Activated T-cell treated with anti-CD3 and anti-CD28 coated beads for 24 hours (primary cell): Measurements from ENCODE around the gene PSKH1.
"Not testable (repeated sequence)": the region's sequence is repeated elsewhere in the genome, so short reads cannot be mapped to it uniquely, and the experiment has no call there.

ENCODE experiments used
- DNase-seq: peaks from one replicate; pipeline ENCODE4 v3.0.0-alpha.2; 2020; ENCODE audit warnings: low read depth

Gene PSKH1

DNA sequence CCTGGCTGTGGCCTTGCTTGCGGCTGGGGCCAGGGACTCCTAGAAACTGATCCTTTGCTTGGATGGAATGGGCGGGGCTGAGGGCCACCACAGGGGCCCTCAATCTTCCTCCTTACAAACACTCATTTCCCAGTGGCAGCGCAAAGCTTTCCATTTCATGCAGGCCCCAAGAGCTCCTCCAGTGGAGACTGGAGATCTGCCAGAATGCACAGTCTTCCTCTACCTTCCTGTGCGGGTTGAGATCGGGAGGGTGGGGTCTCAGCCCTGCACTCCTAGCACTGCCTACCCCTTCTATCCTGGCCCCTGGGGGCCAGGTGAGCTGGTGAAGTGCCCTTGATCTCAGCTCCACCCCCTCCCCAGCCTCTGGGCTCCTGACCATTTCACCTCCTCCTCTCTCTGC, 6.7 kb upstream of the PSKH1 start:
- DNase-seq: no peak

DNA sequence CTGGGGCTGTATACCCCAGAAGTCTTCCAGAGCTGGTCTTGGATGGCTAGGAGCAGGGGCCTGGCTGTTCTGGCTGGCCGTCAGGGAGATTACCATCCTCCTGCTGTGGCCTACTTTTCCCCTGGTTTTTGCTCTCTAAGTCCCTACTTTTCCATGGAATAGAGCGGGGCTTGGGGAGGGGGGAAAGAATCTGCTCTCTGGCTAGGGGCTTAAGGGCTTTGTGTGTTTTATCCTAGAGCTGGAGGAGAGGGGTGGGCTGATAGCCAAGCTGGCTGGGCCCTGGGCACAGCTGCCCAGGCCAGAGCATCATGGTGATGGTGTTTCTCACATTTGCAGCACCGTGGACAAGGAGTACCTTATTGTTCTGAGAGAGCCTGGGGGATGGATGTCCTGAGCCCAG, 4.7 kb upstream of the PSKH1 start:
- no peak for DNase-seq

DNA sequence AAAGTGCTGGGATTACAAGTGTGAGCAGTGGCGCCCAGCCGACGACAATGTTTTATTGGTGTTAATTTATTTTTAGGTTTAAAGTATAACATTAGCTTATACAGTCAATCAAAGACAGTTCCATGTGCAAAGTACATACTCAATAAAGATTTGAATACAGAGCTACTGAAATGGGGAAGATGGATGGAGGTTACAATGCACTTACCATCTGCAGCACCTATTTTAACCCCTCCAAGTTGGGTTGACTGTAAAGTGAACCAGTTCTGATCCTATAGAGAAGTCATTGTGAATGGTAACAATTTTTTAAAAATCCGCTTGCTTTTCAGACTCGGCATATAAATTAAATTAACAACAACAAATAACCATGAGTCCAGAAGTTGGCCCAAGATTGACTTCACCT, 679 bp upstream of the PSKH1 start:
- no peak for DNase-seq

DNA sequence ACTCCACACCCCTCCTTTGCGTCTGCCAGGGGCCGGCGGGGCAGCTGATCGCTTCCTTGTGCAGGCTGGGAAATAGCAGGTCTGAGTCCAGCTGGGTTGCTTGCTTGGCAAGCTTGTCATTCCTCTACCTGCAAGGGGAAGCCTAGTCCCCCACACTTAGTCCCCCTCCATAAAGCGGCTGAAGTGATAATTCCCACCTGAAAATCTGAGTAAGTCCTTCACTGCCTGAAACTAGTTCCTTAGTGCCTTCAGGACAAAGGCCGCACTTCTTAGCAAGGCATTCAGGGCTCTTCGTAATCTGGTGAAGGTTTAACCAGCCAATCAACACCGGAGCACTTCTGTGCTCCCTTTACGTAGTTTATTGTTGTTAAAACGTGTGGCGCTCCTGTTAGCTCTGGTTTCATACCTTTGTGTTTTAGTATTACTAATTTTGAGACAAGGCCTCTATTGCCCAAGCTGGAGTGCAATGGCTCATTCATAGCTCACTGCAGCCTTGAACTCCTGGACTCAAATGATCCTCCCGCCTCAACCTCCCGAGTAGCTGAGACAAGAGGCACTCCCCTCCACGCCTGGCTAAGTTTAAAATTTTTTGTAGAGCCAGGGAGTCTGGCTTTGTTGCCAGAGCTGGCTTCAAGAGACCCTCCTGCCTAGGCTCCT, 817 bp downstream of the PSKH1 start:
- DNase-seq: no peak

DNA sequence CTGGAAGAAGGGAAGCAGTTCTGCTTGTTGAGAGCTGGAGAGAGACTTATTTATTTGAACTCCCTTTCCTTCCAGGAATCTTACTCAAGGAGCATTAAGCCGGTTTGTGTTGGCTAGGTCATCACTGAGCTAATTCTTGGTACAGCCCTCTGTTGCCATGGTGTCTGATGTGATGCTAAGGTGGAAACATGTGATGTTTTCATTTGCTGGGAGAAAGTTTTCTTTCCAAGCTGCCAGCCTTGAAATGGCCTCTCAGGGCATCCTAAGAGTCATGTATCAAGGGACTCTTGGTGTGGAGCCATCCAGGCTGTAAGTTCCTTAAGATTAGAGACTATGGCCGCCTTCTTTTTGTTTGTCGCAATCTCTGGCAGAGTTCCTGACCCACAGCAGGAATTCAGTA, 4.2 kb downstream of the PSKH1 start:
- no peak for DNase-seq

DNA sequence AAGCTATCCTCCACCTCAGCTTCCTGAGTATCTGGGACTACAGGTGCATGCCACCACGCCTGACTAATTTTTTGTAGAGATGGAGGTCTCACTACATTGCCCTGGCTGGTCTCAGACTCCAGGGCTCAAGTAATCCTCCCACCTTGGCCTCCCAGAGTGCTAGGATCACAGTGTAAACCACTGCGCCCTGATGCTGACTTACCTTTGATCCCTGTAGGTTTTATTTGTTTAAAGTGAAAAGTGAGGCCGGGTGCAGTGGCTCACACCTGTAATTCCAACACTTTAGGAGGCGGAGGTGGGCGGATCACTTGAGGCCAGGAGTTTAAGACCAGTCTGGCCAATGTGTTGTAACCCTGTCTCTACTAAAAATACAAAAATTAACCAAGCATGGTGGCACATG, 8.7 kb downstream of the PSKH1 start:
- DNase-seq: no peak

DNA sequence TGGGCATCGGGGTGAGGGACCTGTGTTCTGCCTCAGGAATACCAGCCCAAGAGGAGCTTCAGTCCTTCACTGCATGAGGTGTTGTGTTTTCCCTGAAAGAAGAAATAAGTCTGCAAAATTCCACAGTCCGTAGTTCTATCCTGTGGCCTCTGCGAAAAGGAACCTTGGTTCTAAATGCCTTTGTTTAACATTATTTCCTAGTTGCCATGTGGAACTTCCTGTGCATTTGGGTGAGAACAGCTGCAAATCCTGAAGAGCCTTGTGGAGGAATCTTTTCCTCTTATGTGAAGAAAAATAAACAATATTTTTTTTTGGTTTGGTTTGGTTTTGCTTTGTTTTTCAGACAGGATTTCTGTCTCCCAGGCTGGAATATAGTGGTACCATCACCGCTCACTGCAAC, 9.8 kb downstream of the PSKH1 start:
- no peak for DNase-seq

DNA sequence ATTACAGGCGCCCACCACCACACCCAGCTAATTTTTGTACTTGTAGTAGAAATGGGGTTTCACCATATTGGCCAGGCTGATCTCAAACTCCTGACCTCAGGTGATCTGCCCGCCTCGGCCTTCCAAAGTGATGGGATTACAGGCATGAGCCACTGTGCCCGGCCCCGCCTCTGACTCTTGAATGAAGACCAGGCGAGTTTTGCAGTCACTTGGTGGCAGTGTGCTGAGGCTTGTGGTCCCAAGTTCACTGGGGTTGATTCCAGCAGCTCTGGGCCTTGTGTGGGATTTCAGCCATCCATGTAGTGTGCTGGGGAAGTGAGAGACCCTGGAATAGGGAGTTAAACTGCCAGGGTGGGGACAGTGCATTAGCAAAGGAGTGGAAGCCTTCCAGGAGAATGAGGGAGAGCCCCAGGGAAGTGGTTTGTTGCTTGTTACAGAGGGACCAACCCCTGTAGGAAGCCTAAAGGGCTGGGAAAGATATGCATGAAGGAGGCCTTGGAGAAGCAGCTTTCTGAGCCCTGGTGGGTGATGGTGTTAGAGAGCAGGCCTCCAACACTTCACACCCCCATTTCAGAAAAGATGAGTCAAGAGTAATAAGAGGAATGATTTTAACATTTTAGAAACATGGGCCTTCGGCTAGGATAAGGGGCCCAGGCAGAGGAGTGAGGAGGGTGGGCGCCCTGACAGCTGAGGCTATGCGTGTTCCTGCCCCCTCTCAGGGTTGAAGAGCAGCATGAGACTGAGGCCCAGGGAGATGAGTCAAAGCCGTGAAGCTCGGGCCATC, 14.5 kb downstream of the PSKH1 start:
- DNase-seq: no peak

DNA sequence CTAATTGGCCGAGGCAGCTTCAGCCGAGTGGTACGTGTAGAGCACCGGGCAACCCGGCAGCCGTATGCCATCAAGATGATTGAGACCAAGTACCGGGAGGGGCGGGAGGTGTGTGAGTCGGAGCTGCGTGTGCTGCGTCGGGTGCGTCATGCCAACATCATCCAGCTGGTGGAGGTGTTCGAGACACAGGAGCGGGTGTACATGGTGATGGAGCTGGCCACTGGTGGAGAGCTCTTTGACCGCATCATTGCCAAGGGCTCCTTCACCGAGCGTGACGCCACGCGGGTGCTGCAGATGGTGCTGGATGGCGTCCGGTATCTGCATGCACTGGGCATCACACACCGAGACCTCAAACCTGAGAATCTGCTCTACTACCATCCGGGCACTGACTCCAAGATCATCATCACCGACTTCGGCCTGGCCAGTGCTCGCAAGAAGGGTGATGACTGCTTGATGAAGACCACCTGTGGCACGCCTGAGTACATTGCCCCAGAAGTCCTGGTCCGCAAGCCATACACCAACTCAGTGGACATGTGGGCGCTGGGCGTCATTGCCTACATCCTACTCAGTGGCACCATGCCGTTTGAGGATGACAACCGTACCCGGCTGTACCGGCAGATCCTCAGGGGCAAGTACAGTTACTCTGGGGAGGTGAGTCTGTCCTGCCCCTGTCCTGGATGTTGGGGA, 16.1 kb downstream of the PSKH1 start:
- DNase-seq: no peak

DNA sequence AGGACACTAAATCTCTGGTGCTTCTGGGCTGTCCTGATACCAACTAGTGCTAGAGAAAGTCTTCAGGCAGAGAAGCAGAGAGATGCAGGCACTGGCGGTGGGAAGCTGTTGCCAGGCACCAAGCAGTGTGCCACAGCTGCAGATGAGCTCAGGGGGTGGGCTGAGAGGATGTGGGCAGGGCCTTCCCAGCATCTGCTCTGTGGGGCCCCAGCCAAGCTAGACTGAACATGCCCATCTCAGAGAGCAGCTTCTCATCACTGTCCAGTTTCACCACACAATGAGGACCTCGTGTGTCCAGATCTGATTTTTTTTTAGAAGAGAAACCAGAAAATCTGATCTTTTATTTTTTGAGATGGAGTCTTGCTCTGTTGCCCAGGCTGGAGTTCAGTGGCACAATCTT, 17.1 kb downstream of the PSKH1 start:
- DNase-seq: no peak

DNA sequence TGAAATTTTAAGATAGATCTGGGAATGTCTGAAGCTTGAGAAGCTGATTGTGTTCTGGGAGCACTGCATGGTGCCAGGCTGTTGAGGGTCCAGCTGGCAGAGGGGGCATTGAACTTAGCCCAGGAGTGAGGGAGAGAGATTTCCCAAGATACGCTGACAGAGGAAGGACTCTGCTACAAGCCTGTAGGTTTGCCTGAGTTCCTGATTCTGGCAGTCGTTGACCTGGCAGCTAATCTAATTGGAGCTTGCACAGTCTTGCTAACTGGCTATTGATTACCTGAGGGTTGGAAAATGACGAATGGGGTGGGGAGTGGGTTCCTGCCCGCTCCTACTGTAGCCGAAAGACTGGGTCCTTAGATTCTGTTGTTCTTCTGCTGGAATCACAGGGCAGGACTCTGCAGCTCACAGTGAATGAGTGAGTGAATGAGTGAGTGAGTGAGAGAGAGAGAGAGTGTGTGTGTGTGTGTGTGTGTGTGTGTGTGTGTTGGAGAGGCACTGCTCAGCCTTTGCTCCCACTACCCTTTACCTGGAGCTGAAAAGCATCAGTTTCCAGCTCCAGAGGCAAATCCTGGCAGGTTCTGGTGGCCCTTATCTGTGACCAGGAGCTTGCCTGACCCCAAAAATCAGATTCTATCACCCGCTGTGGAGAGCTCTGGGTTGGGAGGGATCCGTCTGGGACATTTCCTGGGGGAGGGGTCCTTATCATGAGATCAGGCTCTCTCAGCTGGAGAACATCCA, 21.9 kb downstream of the PSKH1 start:
- DNase-seq: no peak

DNA sequence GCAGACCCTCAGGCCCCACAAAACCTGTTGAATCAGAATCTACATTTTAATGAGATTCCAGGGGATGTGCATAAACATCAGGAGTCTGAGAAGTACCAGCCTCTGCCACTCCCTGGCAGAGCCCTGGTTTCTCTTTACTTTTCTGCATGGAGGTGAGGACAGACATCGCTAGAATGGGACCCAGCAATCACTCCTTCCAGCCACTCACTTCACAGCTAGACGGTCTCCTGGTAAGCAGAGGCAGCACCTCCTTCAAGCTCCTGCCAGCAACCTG, 22.4 kb downstream of the PSKH1 start:
- DNase-seq: not testable (repeated sequence)

DNA sequence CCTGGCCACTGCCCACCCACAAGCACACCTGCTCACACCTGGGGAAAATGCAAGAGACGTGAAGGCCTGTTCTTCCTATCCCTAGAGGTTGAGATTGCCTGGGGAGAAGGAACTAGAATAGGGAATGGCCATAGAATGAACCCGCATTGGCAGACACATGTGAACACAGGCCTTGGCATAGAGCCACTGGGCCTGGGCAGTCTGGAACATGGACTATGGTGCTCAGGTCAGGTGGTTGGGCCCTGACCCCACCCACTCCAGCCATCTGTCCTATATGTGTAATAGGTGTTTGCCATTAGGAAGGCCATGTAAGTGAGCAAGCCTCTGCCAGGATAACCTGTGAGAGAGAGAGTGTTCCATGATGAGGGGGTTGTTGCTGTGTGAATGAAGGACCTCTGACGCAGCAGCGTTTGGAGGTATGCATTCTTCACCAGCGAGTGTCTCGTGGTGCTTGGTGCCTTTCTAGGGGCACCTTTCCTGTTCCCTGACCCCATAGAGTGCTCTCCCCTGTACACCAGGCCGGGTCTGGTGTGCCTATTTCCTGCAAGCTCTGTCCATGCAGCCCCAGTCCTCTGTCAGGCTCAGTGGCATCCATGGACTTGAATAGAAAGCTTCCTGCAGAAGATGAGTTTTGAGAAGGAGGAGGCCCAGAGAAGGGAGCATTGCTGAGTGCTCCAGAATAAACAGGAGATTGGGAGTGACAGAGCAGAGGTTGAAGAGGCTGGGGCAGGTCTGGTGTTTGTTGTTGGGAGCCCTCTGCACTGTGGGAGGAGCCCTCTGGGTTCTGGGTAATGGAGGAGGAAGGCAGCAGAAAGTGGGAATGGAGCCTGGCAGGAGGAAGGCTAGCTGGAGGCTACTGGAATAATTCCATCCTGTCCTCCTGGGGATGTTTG, 23.0 kb downstream of the PSKH1 start:
- no peak for DNase-seq

DNA sequence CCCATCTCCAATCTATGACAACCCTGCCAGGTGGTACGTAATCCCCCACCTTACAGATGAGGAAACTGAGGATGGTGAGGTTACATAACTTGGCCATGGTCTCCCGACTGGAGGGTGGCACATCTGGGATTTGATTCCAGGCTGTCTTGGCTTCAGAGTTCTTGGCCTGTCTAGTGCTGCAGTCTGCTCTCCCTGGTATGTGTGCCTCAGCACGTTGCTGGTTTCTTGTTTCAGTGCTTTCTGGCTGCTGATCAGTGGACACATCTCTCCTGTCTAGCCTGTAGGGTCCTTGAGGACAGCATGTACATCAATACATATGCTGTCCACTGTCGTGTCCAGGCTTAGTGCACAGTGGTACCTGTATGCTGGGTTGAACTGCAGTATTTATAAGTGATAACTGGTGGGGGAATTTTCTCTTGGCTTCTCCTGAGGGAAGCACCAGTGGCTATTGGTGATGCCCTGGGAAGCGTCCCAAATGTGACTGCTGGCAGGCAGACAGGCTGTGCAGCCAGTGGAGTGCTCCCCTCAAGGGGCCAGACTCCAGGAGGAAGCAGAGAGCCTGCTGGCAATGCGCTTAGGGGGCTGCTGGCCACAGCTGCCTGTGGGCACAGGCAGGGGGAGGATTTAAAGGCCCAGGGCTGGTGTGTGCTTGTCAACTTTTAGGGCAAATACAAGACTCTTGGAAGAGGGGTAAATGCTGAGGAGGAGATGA, 24.2 kb downstream of the PSKH1 start:
- no peak for DNase-seq

DNA sequence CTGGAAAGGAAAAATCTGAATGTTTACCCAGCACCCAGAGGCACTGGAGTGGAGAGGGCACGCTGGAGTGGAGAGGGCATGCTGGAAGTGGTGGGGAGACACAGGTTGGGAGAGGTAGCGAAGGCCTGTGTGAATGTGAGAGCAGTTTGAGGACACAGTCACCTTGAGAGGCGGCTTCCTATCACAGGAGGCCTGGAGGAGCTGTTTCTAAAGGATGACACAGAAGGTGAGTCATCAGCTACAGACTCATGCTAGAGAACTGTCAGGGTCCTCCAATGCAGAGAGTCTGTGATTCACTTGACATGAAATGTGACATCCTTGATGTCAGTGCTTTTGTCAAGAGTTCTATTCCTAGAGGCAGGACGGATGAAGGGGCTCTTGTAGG, 24.8 kb downstream of the PSKH1 start:
- DNase-seq: peak; percentile 46

DNA sequence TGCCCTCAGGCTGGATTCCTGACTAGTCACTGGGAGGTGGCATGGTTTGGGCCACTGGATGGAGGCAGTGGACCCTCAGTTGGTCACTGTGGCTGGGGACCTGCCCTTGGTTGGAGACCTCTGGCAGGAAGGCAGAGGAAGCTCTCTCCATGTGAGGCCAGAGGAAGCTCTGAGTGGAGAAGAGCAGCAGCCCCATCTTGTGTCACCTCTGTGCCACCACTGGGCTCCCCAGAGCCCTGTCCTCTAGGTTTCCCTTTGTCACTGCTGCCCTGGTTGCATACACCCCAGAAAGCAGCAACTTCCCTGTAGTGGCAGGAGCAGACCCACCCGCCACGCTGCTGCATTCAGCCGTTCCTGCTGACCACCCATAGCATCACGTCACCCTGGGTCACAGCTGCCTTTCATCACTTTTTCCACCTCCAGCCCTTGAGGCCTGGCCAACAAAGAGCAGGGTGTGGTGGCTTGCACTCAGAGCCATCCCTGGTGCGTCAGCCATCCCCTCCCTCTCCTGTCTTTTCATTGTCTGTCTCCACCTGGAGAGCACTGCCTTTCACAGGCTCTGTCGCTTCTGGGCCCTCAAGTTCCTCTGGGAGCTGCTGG, 26.7 kb downstream of the PSKH1 start:
- DNase-seq: no peak

DNA sequence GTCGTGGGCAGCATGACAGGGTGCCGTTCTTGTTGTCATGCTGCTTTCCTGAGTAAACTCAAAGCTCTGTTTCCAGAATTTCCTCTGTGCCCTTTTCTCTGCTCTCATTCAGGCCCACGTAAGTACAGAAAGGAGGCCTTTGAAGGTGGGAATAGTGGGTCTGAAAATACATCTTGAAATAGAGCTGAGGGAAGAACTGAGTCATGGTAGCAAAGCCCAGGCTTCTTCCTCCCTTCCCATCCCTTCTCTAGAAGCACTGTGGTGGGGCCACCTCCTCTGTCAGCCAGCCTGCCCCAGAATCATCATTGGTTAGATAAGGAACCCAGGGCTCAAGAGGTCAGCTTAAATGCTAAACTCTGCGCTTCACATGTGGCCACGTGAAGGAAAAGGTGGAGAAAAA, 29.2 kb downstream of the PSKH1 start:
- no peak for DNase-seq

DNA sequence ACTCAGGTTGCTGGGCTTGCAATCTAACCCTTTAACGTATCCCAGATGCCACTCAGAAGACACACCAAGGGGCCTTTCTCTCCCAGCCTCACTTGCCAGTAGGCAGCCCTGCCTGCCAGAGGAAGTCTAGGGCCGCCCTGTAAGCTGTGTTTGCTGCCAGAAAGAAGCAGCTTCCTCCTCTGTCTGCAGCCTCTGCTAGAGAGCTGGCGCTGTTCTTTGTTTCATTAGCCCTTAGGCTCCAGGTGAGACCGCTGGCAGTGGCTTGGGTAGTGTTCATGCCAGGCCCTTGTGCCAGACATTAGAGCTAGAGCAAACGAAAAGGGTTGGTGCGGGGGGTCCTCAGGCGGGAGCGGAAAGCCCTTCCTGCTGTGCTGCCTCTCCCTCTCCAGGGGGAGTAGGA, 29.7 kb downstream of the PSKH1 start:
- no peak for DNase-seq

DNA sequence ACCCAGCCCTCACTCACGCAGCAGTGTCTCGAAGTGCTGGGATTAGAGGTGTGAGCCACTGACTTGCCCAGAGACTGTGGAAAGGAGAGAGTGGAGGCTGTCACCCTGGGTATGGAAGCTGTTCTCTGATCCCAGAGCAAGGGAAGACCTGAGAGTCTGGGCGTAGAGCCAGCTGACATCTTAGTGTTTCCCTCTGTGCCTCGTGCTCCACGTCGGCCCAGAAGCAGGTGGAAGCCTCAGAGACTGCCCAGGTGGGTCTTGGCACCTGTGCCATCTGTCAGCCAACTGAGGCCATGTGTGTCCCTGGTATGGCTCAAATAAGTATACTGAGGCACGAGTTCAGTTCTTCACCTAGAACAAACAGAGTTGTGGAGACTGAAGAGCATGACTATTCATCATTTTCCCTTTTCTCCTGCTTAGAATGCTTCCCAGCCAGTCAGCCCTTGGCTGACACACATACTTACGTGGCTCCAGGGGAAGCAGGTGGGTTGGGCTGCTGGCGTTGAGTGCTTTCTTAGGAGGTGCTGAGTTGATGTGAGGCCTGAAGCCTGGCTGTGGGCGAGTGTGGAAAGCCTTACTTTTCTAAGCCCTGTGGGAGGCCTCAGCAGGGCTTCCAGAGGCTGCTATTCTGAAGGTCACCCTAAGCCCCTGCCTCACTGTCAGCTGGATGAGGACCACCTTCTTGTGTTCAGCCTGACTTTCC, 30.5 kb downstream of the PSKH1 start:
- DNase-seq: no peak
